HepG2 (cell line): Measurements from ENCODE around the gene CST3. TPM values are rescaled to one million over a fixed set of nuclear protein-coding genes. Genes with fewer than 3 reads are reported as not detected.
A peak's percentile ranks its signal among the peaks of the same experiment; 100 is the strongest.

ENCODE experiments used
- GABPB1 ChIP-seq: IDR thresholded peaks from 2 replicates; pipeline ENCODE4 v1.6.1; 2016; ENCODE audit warnings: mild to moderate bottlenecking, missing genetic modification reagents, moderate library complexity, missing compliant biosample characterization
- HDAC2 ChIP-seq: sonication (generic); formaldehyde crosslinking; IDR thresholded peaks from 2 replicates; pipeline ENCODE4 v1.4.0; 2020; ENCODE audit warnings: missing genetic modification reagents
- JARID2 ChIP-seq: sonication (generic); formaldehyde crosslinking; IDR thresholded peaks from 2 replicates; pipeline ENCODE4 v1.8.1; 2023; ENCODE audit warnings: missing genetic modification reagents, inconsistent platforms; ENCODE audit not compliant: insufficient replicate concordance
- KDM1A ChIP-seq: IDR thresholded peaks from 2 replicates; pipeline ENCODE4 v1.6.1; 2016; ENCODE audit warnings: missing compliant biosample characterization
- MTF2 ChIP-seq: sonication (generic); formaldehyde crosslinking; IDR thresholded peaks from 2 replicates; pipeline ENCODE4 v1.5.0; 2020; ENCODE audit warnings: missing genetic modification reagents, borderline replicate concordance
- POLR2AphosphoS2 ChIP-seq: IDR thresholded peaks from 2 replicates; pipeline ENCODE4 v1.6.1; 2011; ENCODE audit warnings: low read depth, low read length, improper control_type of control experiment
- PPARG ChIP-seq: conservative IDR thresholded peaks from 2 replicates; pipeline ENCODE4 v1.6.1; 2016; ENCODE audit warnings: missing biosample characterization, missing genetic modification reagents
- SAFB2 ChIP-seq: sonication (generic); formaldehyde crosslinking; IDR thresholded peaks from 2 replicates; pipeline ENCODE4 v1.5.1; 2020; ENCODE audit warnings: missing genetic modification reagents, low read depth, mild to moderate bottlenecking, borderline replicate concordance
- TBX3 ChIP-seq: fragments of 450-650 bp; IDR thresholded peaks from 2 replicates; pipeline ENCODE4 v1.6.1; 2017; ENCODE audit warnings: antibody characterized with exemption, mild to moderate bottlenecking, inconsistent platforms, borderline replicate concordance
- ZBTB38 ChIP-seq: sonication (generic); formaldehyde crosslinking; IDR thresholded peaks from 2 replicates; pipeline ENCODE4 v1.5.1; 2020; ENCODE audit warnings: mild to moderate bottlenecking, missing genetic modification reagents
- ZNF331 ChIP-seq: sonication (generic); formaldehyde crosslinking; IDR thresholded peaks from 2 replicates; pipeline ENCODE4 v1.4.0; 2020; ENCODE audit warnings: missing genetic modification reagents
- ZNF44 ChIP-seq: sonication (generic); formaldehyde crosslinking; IDR thresholded peaks from 2 replicates; pipeline ENCODE4 v1.5.1; 2020; ENCODE audit warnings: mild to moderate bottlenecking, missing genetic modification reagents
- ZNF446 ChIP-seq: sonication (generic); formaldehyde crosslinking; IDR thresholded peaks from 2 replicates; pipeline ENCODE4 v1.5.0; 2020; ENCODE audit warnings: mild to moderate bottlenecking, missing genetic modification reagents
- ZNF556 ChIP-seq: sonication (generic); formaldehyde crosslinking; IDR thresholded peaks from 2 replicates; pipeline ENCODE4 v1.4.0; 2020; ENCODE audit warnings: mild to moderate bottlenecking, missing genetic modification reagents, borderline replicate concordance
- polyA plus RNA-seq, 8 experiments: library from polyadenylated mRNA; depleted of rRNA in 3 of 8; stranded (reverse) in 7 of 8; unstranded in 1 of 8; fragments of >200 nt; fragmentation: Illumina TruSeq in 4 of 8; extraction: Trizol in 4 of 8; gene quantifications; 2 replicates each; pipeline versions ENCODE4 v1.2.1 to v1.2.3, GENCODE V29; 2011 to 2016; ENCODE audit warnings: low read depth in 4 of 8, missing spikeins in 1 of 8, mixed read lengths in 1 of 8; ENCODE audit not compliant: insufficient read depth in 1 of 8
- total RNA-seq, 5 experiments: library from RNA; depleted of rRNA; stranded (reverse); fragments of >200 nt; fragmentation: Illumina TruSeq; extraction: Trizol; gene quantifications; 2 replicates each; pipeline ENCODE4 v1.2.3, GENCODE V29; 2016; ENCODE audit warnings: low read depth in 1 of 5
- TF ChIP-seq, protein P1 (sequence below): sonication (generic); formaldehyde crosslinking; IDR thresholded peaks from 2 replicates; pipeline ENCODE4 v1.8.1; 2023; ENCODE audit warnings: missing genetic modification reagents, mild to moderate bottlenecking, borderline replicate concordance
- TF ChIP-seq, protein P2 (sequence below): fragments of 450-650 bp; IDR thresholded peaks from 2 replicates; pipeline ENCODE4 v1.6.1; 2017
- TF ChIP-seq, protein P3 (sequence below): sonication (generic); formaldehyde crosslinking; IDR thresholded peaks from 2 replicates; pipeline ENCODE4 v1.4.0; 2020; ENCODE audit warnings: missing genetic modification reagents
- TF ChIP-seq, protein P4 (sequence below): sonication (generic); formaldehyde crosslinking; IDR thresholded peaks from 2 replicates; pipeline ENCODE4 v1.5.0; 2020; ENCODE audit warnings: missing genetic modification reagents
- TF ChIP-seq, protein P5 (sequence below): sonication (generic); formaldehyde crosslinking; conservative IDR thresholded peaks from 2 replicates; pipeline ENCODE4 v1.5.0; 2020; ENCODE audit warnings: missing genetic modification reagents
- TF ChIP-seq, protein P6 (sequence below): sonication (generic); formaldehyde crosslinking; IDR thresholded peaks from 2 replicates; pipeline ENCODE4 v1.5.1; 2020; ENCODE audit warnings: mild to moderate bottlenecking, missing genetic modification reagents

Gene CST3
- total and polyA plus RNA-seq, 2 of the 13 experiments (the other 11 are each of a cell fraction or from before 2014, with no cell fraction given), result 690 to 1,005 TPM

DNA sequence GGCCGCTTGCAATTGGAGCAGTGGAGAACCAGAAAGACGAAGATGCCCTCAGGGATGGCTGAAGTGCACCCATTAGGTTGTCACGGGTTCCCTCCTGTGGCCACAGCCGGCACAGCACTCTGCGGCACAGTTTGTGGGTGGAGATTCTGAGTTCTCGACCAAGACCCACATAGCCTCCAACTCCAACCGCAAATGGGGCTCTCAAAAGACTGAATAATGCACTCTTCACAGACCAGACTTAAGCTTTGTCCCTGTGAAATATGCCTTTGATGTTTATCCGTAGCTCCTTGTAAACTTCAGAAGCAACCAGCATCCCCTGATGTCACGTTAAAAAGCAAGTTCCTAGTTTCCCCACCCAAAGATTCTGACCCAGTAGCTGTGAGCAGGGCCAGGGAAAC, 31.1 kb downstream of the CST3 start (continued):
- TF ChIP-seq SAFB2 (CRISPR knock-in tag) (no peak), MTF2 (CRISPR knock-in tag) (no peak), ZBTB38 (no peak), PPARG (no peak), JARID2 (no peak), ZNF556 (CRISPR knock-in tag) (0 out of 2 replicates have a peak, but pooled peaks have one; percentile 23), TBX3 (no peak), GABPB1 (CRISPR knock-in tag) (peak; percentile 42; the same call in 1 of the 2 replicates), KDM1A (CRISPR knock-in tag) (no peak), ZNF44 (CRISPR knock-in tag) (no peak), ZNF446 (CRISPR knock-in tag) (no peak), POLR2AphosphoS2 (no peak), ZNF331 (CRISPR knock-in tag) (peak; percentile 53; the same call in 1 of the 2 replicates), HDAC2 (CRISPR knock-in tag) (no peak)
- TF ChIP-seq, protein P1, sequence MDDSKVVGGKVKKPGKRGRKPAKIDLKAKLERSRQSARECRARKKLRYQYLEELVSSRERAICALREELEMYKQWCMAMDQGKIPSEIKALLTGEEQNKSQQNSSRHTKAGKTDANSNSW (CRISPR knock-in tag), result no peak
- TF ChIP-seq, protein P2, sequence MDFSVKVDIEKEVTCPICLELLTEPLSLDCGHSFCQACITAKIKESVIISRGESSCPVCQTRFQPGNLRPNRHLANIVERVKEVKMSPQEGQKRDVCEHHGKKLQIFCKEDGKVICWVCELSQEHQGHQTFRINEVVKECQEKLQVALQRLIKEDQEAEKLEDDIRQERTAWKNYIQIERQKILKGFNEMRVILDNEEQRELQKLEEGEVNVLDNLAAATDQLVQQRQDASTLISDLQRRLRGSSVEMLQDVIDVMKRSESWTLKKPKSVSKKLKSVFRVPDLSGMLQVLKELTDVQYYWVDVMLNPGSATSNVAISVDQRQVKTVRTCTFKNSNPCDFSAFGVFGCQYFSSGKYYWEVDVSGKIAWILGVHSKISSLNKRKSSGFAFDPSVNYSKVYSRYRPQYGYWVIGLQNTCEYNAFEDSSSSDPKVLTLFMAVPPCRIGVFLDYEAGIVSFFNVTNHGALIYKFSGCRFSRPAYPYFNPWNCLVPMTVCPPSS, result no peak
- TF ChIP-seq, protein P3, sequence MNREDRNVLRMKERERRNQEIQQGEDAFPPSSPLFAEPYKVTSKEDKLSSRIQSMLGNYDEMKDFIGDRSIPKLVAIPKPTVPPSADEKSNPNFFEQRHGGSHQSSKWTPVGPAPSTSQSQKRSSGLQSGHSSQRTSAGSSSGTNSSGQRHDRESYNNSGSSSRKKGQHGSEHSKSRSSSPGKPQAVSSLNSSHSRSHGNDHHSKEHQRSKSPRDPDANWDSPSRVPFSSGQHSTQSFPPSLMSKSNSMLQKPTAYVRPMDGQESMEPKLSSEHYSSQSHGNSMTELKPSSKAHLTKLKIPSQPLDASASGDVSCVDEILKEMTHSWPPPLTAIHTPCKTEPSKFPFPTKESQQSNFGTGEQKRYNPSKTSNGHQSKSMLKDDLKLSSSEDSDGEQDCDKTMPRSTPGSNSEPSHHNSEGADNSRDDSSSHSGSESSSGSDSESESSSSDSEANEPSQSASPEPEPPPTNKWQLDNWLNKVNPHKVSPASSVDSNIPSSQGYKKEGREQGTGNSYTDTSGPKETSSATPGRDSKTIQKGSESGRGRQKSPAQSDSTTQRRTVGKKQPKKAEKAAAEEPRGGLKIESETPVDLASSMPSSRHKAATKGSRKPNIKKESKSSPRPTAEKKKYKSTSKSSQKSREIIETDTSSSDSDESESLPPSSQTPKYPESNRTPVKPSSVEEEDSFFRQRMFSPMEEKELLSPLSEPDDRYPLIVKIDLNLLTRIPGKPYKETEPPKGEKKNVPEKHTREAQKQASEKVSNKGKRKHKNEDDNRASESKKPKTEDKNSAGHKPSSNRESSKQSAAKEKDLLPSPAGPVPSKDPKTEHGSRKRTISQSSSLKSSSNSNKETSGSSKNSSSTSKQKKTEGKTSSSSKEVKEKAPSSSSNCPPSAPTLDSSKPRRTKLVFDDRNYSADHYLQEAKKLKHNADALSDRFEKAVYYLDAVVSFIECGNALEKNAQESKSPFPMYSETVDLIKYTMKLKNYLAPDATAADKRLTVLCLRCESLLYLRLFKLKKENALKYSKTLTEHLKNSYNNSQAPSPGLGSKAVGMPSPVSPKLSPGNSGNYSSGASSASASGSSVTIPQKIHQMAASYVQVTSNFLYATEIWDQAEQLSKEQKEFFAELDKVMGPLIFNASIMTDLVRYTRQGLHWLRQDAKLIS (CRISPR knock-in tag), result no peak
- TF ChIP-seq, protein P4, sequence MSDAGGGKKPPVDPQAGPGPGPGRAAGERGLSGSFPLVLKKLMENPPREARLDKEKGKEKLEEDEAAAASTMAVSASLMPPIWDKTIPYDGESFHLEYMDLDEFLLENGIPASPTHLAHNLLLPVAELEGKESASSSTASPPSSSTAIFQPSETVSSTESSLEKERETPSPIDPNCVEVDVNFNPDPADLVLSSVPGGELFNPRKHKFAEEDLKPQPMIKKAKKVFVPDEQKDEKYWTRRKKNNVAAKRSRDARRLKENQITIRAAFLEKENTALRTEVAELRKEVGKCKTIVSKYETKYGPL (CRISPR knock-in tag), result no peak
- TF ChIP-seq, protein P5, sequence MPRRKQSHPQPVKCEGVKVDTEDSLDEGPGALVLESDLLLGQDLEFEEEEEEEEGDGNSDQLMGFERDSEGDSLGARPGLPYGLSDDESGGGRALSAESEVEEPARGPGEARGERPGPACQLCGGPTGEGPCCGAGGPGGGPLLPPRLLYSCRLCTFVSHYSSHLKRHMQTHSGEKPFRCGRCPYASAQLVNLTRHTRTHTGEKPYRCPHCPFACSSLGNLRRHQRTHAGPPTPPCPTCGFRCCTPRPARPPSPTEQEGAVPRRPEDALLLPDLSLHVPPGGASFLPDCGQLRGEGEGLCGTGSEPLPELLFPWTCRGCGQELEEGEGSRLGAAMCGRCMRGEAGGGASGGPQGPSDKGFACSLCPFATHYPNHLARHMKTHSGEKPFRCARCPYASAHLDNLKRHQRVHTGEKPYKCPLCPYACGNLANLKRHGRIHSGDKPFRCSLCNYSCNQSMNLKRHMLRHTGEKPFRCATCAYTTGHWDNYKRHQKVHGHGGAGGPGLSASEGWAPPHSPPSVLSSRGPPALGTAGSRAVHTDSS, result no peak
- TF ChIP-seq, protein P6, sequence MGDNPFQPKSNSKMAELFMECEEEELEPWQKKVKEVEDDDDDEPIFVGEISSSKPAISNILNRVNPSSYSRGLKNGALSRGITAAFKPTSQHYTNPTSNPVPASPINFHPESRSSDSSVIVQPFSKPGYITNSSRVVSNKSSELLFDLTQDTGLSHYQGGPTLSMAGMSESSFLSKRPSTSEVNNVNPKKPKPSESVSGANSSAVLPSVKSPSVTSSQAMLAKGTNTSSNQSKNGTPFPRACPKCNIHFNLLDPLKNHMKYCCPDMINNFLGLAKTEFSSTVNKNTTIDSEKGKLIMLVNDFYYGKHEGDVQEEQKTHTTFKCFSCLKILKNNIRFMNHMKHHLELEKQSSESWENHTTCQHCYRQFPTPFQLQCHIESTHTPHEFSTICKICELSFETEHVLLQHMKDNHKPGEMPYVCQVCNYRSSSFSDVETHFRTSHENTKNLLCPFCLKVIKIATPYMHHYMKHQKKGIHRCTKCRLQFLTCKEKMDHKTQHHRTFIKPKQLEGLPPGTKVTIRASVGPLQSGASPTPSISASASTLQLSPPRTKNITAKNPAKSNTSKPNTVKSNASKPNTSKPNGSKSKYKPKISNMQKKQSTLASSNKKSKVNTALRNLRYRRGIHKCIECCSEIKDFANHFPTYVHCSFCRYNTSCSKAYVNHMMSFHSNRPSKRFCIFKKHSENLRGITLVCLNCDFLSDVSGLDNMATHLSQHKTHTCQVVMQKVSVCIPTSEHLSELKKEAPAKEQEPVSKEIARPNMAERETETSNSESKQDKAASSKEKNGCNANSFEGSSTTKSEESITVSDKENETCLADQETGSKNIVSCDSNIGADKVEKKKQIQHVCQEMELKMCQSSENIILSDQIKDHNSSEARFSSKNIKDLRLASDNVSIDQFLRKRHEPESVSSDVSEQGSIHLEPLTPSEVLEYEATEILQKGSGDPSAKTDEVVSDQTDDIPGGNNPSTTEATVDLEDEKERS (CRISPR knock-in tag), result 0 out of 2 replicates have a peak, but pooled peaks have one; percentile 64
